K562 (cell line): ENCODE results near the gene SLC2A4. TPM values are rescaled to one million over a fixed set of nuclear protein-coding genes. Genes with fewer than 3 reads are reported as not detected.

ENCODE experiments used
- ATAC-seq: fragments of 200-7000 bp; cut with Tn5 transposase; 3 replicates; pipeline ENCODE4 v1.9.1; 2020; ENCODE audit warnings: moderate library complexity
- BruUV-seq: library from RNA; stranded (reverse); fragments of 400-500 nt; replicated peaks from 2 replicates; lab custom pipeline; 2021; lab: Mats Ljungman, UMichigan
- CTCF ChIA-PET: fragments of 300-600 bp; formaldehyde crosslinking; extraction: SDS; loops from one replicate; lab custom pipeline; 2021; ENCODE audit warnings: low intra/inter-chr PET ratio; lab: Yijun Ruan, JAX
- POLR2A ChIA-PET: fragments of 300-600, 350-650 bp; sonication (Branson Sonifier 250); formaldehyde crosslinking; extraction: SDS; loops from one replicate; lab custom pipeline; 2021; ENCODE audit warnings: antibody characterized with exemption, inconsistent platforms; lab: Yijun Ruan, JAX
- DNase-seq, 4 experiments: peaks; one replicate each; pipeline versions ENCODE4 v3.0.0 to v3.0.0-alpha.2; 2011 to 2018; ENCODE audit warnings: low spot score in 3 of 4, mixed read lengths in 3 of 4; ENCODE audit errors: extremely low read depth in 1 of 4
- FAIRE-seq: peaks from 2 replicates; lab custom pipeline; 2011; peaks lifted over from hg19 to GRCh38; lab: Jason Lieb, UNC
- H2AFZ ChIP-seq: 2 replicates; pipeline ENCODE4 v1.6.0; 2011; ENCODE audit warnings: low read depth, low read length, control low read depth, inconsistent platforms
- H3K27ac ChIP-seq: fragments of 200-600 bp; 3 replicates; pipeline ENCODE4 v1.8.0; 2011; ENCODE audit warnings: low read depth, mild to moderate bottlenecking, control low read depth, inconsistent platforms, low read length, moderate library complexity, mixed read lengths; ENCODE audit errors: extremely low read depth
- H3K27me3 ChIP-seq, 2 experiments: fragments of 300-600 bp in 1 of 2; 2 replicates in 1 of 2; 3 replicates in 1 of 2; pipeline versions ENCODE4 v1.6.0 to v1.8.0; 2011; ENCODE audit warnings: inconsistent platforms in 2 of 2, low read length in 2 of 2, mild to moderate bottlenecking in 1 of 2, mixed read lengths in 1 of 2, moderate library complexity in 1 of 2; ENCODE audit not compliant: control insufficient read depth in 2 of 2, insufficient read depth in 2 of 2
- H3K36me3 ChIP-seq: fragments of 300-600 bp; 3 replicates; pipeline ENCODE4 v1.8.0; 2011; ENCODE audit warnings: mild to moderate bottlenecking, low read length, inconsistent platforms; ENCODE audit not compliant: control insufficient read depth, insufficient read depth
- H3K4me1 ChIP-seq, 2 experiments: fragments of 200-600 bp in 1 of 2; replicated peaks in 1 of 2; 2 replicates in 1 of 2; 3 replicates in 1 of 2; pipeline versions ENCODE4 v1.5.1 to v1.8.0; 2011; ENCODE audit warnings: inconsistent platforms in 2 of 2, low read length in 2 of 2, mild to moderate bottlenecking in 1 of 2, mixed read lengths in 1 of 2, moderate library complexity in 1 of 2; ENCODE audit not compliant: control insufficient read depth in 2 of 2, insufficient read depth in 2 of 2
- H3K4me2 ChIP-seq: 2 replicates; pipeline ENCODE4 v1.6.1; 2011; ENCODE audit warnings: low read length, control low read depth, inconsistent platforms, mixed read lengths; ENCODE audit not compliant: insufficient read depth
- H3K4me3 ChIP-seq: fragments of 200-600 bp; sonication (generic), shearing (Covaris generic); 2 replicates; pipeline ENCODE4 v1.5.1; 2016; ENCODE audit warnings: control low read depth, inconsistent platforms
- H3K79me2 ChIP-seq: fragments of 200-600 bp; 3 replicates; pipeline ENCODE4 v1.8.0; 2011; ENCODE audit warnings: low read length, inconsistent platforms; ENCODE audit not compliant: control insufficient read depth, insufficient read depth
- H3K9ac ChIP-seq, 2 experiments: 2 replicates each; pipeline versions ENCODE4 v1.6.0 to v1.6.1; 2011; ENCODE audit warnings: low read depth in 2 of 2, low read length in 2 of 2, control low read depth in 1 of 2, inconsistent platforms in 1 of 2, mild to moderate bottlenecking in 1 of 2, mixed read lengths in 1 of 2; ENCODE audit not compliant: insufficient read depth in 1 of 2
- H3K9me1 ChIP-seq: one replicate; pipeline ENCODE4 v1.6.0; 2011; ENCODE audit warnings: inconsistent platforms, mild to moderate bottlenecking, low read length, moderate library complexity; ENCODE audit not compliant: control insufficient read depth, insufficient read depth
- H3K9me3 ChIP-seq: replicated peaks from 2 replicates; pipeline ENCODE4 v1.5.1; 2011; ENCODE audit warnings: low read depth, low read length, inconsistent platforms; ENCODE audit not compliant: control insufficient read depth, insufficient read depth
- H4K20me1 ChIP-seq: replicated peaks from 2 replicates; pipeline ENCODE4 v1.6.1; 2011; ENCODE audit warnings: low read length, inconsistent platforms, mixed read lengths; ENCODE audit not compliant: control insufficient read depth, insufficient read depth
- ATF1 ChIP-seq, 2 experiments: fragments of 450-650 bp in 1 of 2; IDR thresholded peaks; 2 replicates each; pipeline ENCODE4 v1.6.1; 2016; ENCODE audit warnings: missing compliant biosample characterization in 1 of 2, missing genetic modification characterization in 1 of 2
- ATF7 ChIP-seq: fragments of 450-650 bp; IDR thresholded peaks from 2 replicates; pipeline ENCODE4 v1.7.1; 2014; ENCODE audit warnings: mild to moderate bottlenecking, moderate library complexity
- BHLHE40 ChIP-seq: IDR thresholded peaks from 2 replicates; pipeline ENCODE4 v1.6.1; 2011; ENCODE audit warnings: low read length, improper control_type of control experiment
- KDM5B ChIP-seq: fragments of 200-600 bp; sonication (generic); IDR thresholded peaks from 2 replicates; pipeline ENCODE4 v1.6.1; 2012; ENCODE audit warnings: low read depth, mild to moderate bottlenecking, moderate library complexity, low read length, control low read depth, inconsistent platforms; ENCODE audit not compliant: insufficient replicate concordance
- MEF2A ChIP-seq: IDR thresholded peaks from 2 replicates; pipeline ENCODE4 v1.6.1; 2011; ENCODE audit warnings: low read depth, mild to moderate bottlenecking, low read length, moderate library complexity; ENCODE audit not compliant: control insufficient read depth
- SIN3A ChIP-seq, 2 experiments: fragments of 150-350 bp in 1 of 2; IDR thresholded peaks; 2 replicates each; pipeline ENCODE4 v1.6.1; 2011 to 2016; ENCODE audit warnings: borderline replicate concordance in 2 of 2, low read depth in 2 of 2, low read length in 2 of 2, mild to moderate bottlenecking in 2 of 2, moderate library complexity in 2 of 2; ENCODE audit not compliant: control insufficient read depth in 1 of 2
- ZNF77 ChIP-seq: fragments of 250-450 bp; sonication (Bioruptor Pico); IDR thresholded peaks from 2 replicates; pipeline ENCODE4 v1.5.0; 2020
- WGBS: fragments of 100-300 bp; shearing (Covaris generic); methylation state at CpG from one replicate; pipeline ENCODE4 v1.1.6; 2016; ENCODE audit warnings: low coverage, mixed read lengths; ENCODE audit not compliant: insufficient coverage; ENCODE audit errors: missing lambda C conversion rate; 5-methylcytosine and 5-hydroxymethylcytosine counted together
- in situ Hi-C: fragments of 300-500 bp; cut with MboI; formaldehyde crosslinking; loops from 4 replicates; pipeline ENCODE4 v1.15.0; 2018; ENCODE audit warnings: inconsistent platforms, mixed read lengths
- intact Hi-C: fragments of 100-400 bp; cut with micrococcal nuclease; formaldehyde crosslinking; loops from 2 replicates; pipeline ENCODE4 v1.14.2; 2022
- polyA plus RNA-seq, 8 experiments: library from polyadenylated mRNA; depleted of rRNA in 4 of 8; stranded (reverse) in 5 of 8; unstranded in 3 of 8; fragments of >200 nt; fragmentation: Nextera tagmentation in 2 of 8; fragmentation: Illumina TruSeq in 1 of 8; extraction: Ambion mirVana in 2 of 8; extraction: Trizol in 1 of 8; gene quantifications; 2 replicates each; pipeline versions ENCODE4 v1.2.1 to v1.2.3, GENCODE V29; 2011 to 2014; ENCODE audit warnings: inconsistent platforms in 1 of 8, missing spikeins in 1 of 8
- total RNA-seq, 7 experiments: library from RNA; depleted of rRNA in 6 of 7; stranded (reverse); fragments of >200 nt in 6 of 7; fragmentation: Illumina TruSeq in 2 of 7; extraction: Trizol in 2 of 7; gene quantifications; 2 replicates each; pipeline versions ENCODE4 v1.2.1 to v1.2.3, GENCODE V29; 2011 to 2021; ENCODE audit warnings: low replicate concordance in 1 of 7
- TF ChIP-seq, protein P1 (sequence below): fragments of 450-650 bp; IDR thresholded peaks from 2 replicates; pipeline ENCODE4 v1.6.1; 2017; ENCODE audit warnings: antibody characterized with exemption, mild to moderate bottlenecking
- TF ChIP-seq, protein P2 (sequence below): fragments of 450-650 bp; IDR thresholded peaks from 2 replicates; pipeline ENCODE4 v1.6.1; 2018; ENCODE audit not compliant: partially characterized antibody

SLC2A4 gene
- total and polyA plus RNA-seq, 9 of the 15 experiments (the other 6 are each of a cell fraction or from before 2014, with no cell fraction given) = 0.74 to 3.5 (median 1.6) TPM

DNA sequence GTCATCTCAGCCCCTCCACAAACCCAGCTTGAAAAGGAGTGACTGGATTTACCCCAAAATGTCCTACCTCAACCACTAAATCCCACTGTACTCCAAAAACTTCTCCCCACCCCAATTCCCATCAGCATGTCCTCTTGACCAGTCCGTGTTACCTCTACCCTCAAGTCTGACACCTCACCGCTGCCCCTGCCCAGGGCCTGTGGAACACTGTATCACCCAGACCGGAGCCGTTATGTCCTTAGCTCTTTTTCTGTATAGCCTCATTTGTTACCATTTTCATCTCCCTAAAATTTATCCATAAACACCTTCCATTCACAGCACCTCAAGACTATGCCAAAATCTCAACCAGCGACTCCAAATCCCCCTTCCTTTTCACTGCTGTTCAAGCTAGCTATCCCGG, 44.7 kb upstream of the SLC2A4 start (continued):
- TF ChIP-seq, protein P1, sequence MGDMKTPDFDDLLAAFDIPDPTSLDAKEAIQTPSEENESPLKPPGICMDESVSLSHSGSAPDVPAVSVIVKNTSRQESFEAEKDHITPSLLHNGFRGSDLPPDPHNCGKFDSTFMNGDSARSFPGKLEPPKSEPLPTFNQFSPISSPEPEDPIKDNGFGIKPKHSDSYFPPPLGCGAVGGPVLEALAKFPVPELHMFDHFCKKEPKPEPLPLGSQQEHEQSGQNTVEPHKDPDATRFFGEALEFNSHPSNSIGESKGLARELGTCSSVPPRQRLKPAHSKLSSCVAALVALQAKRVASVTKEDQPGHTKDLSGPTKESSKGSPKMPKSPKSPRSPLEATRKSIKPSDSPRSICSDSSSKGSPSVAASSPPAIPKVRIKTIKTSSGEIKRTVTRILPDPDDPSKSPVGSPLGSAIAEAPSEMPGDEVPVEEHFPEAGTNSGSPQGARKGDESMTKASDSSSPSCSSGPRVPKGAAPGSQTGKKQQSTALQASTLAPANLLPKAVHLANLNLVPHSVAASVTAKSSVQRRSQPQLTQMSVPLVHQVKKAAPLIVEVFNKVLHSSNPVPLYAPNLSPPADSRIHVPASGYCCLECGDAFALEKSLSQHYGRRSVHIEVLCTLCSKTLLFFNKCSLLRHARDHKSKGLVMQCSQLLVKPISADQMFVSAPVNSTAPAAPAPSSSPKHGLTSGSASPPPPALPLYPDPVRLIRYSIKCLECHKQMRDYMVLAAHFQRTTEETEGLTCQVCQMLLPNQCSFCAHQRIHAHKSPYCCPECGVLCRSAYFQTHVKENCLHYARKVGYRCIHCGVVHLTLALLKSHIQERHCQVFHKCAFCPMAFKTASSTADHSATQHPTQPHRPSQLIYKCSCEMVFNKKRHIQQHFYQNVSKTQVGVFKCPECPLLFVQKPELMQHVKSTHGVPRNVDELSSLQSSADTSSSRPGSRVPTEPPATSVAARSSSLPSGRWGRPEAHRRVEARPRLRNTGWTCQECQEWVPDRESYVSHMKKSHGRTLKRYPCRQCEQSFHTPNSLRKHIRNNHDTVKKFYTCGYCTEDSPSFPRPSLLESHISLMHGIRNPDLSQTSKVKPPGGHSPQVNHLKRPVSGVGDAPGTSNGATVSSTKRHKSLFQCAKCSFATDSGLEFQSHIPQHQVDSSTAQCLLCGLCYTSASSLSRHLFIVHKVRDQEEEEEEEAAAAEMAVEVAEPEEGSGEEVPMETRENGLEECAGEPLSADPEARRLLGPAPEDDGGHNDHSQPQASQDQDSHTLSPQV = no peak
- TF ChIP-seq ZNF77 (CRISPR knock-in tag) (no peak), KDM5B (no peak), MEF2A (no peak), BHLHE40 (no peak)

- Histone ChIP-seq H3K4me1 (peaks cover 35 to 37% of the 10 kb centered on the region in 2 experiments; a peak in 4 of 5 replicates), H2AFZ (no peak overlapping the region), H3K4me2 (peak overlapping the region; percentile 72), H3K4me3 (peak overlapping the region; percentile 79)
- BruUV-seq = no TSS peak
- peak; percentile 68 for FAIRE-seq
- TF ChIP-seq ATF7 (peak; percentile 28; the same call in 1 of the 2 replicates), SIN3A (IDR thresholded peaks at IDR 0.05; ENCODE audit: borderline replicate concordance in 2 of 2, control insufficient read depth in 1 of 2, low read depth in 2 of 2, low read length in 2 of 2) (0 out of 4 replicates have a peak, but pooled peaks of 1 of the 2 experiments have one; percentile 1), ATF1 (CRISPR knock-in tag; IDR thresholded peaks at IDR 0.05) (no peak), ATF1 (tag; IDR thresholded peaks at IDR 0.05) (no peak)
- TF ChIP-seq, protein P2, sequence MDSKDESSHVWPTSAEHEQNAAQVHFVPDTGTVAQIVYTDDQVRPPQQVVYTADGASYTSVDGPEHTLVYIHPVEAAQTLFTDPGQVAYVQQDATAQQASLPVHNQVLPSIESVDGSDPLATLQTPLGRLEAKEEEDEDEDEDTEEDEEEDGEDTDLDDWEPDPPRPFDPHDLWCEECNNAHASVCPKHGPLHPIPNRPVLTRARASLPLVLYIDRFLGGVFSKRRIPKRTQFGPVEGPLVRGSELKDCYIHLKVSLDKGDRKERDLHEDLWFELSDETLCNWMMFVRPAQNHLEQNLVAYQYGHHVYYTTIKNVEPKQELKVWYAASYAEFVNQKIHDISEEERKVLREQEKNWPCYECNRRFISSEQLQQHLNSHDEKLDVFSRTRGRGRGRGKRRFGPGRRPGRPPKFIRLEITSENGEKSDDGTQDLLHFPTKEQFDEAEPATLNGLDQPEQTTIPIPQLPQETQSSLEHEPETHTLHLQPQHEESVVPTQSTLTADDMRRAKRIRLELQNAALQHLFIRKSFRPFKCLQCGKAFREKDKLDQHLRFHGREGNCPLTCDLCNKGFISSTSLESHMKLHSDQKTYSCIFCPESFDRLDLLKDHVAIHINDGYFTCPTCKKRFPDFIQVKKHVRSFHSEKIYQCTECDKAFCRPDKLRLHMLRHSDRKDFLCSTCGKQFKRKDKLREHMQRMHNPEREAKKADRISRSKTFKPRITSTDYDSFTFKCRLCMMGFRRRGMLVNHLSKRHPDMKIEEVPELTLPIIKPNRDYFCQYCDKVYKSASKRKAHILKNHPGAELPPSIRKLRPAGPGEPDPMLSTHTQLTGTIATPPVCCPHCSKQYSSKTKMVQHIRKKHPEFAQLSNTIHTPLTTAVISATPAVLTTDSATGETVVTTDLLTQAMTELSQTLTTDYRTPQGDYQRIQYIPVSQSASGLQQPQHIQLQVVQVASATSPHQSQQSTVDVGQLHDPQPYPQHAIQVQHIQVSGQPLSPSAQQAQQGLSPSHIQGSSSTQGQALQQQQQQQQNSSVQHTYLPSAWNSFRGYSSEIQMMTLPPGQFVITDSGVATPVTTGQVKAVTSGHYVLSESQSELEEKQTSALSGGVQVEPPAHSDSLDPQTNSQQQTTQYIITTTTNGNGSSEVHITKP = peak; percentile 88
- TF ChIP-seq, all 486 proteins: peak for 3
- 6% methylated on average over 4 of the region's 6 CpGs for WGBS
- H4K20me1 ChIP-seq = peaks cover 5% of the 10 kb centered on the region; the same call in 1 of the 2 replicates
- no peaks in the 10 kb centered on the region for H3K27me3 ChIP-seq
- intact Hi-C loops = loop anchor here (5.0 kb wide), 1 partner anchor 45 kb away; the partner anchor contains the start of gene SLC2A4
- H3K9me1 ChIP-seq = no peaks in the 10 kb centered on the region
- H3K79me2 ChIP-seq = peaks cover 91% of the 10 kb centered on the region
- H3K27ac ChIP-seq = peak overlapping the region; percentile 94; the same call in 2 of the 3 replicates
- in situ Hi-C loops = no loop called here
- H3K9ac ChIP-seq = peak overlapping the region; percentile 93 to 98
- ATAC-seq (no peak), DNase-seq (no peak)
- peaks cover 48% of the 10 kb centered on the region; the same call in 2 of the 3 replicates for H3K36me3 ChIP-seq
- POLR2A ChIA-PET = interaction anchor here (1.1 to 6.6 kb wide), 2 partner anchors 11 to 15 kb away, joined by 3 to 73 read pairs; partner anchors contain the start of genes ACADVL and DLG4
- CTCF ChIA-PET = no interaction called here
- H3K9me3 ChIP-seq = no peaks in the 10 kb centered on the region
Measured at GRCh38 chr17:7237266-7237760, 44.2 kb upstream of the SLC2A4 start.
